Measurements from ENCODE around the gene C1QTNF2. TPM values are rescaled to one million over a fixed set of nuclear protein-coding genes. Genes with fewer than 3 reads are reported as not detected.

The C1QTNF2 gene
- total RNA-seq, 5 donors from 2014 or later (not counting 1 experiment from before 2014, with no cell fraction given) = not detected

DNA sequence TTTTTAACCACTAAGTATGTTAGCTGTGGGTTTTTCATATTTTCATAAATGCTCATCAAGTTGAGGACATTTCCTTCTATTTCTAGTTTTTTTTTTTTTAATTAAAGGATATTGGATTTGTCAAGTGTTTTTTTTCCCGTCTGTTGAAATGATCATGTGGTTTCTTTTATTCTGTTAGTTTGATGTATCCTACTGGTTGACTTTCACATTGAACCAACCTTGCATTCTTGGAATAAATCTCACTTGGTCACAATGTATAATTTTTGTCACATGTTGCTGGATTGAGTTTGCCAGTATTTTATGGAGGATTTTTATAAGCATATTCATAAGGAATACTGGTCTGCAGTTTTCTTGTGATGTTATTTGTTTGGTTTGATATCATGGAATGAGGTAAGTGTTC, 17.0 kb upstream of the C1QTNF2 start:
- no peak for ATAC-seq (replicated peaks in 1 of 4)
- no peak for DNase-seq
- no peak overlapping the region for H3K27ac ChIP-seq (ENCODE audit: low read length)
- H3K9me3 ChIP-seq = no peaks in the 10 kb centered on the region
- no peaks in the 10 kb centered on the region for H3K4me1 Mint-ChIP-seq
- H3K9me3 Mint-ChIP-seq = peaks cover 9 to 22% (median 10%) of the 10 kb centered on the region in 3 donors
- no peaks in the 10 kb centered on the region for H3K27me3 ChIP-seq (replicated peaks in 1 of 2; ENCODE audit: control insufficient read depth in 2 of 2, extremely low read depth in 1 of 2, insufficient read depth in 2 of 2, low read length in 1 of 2)
- no peak overlapping the region for H3K27ac Mint-ChIP-seq
- ChIA-PET CTCF (no interaction called here), POLR2A (no interaction called here)
- no CpG with 5 or more reads among the region's 1 CpG for WGBS (ENCODE audit: insufficient coverage)
- no peaks in the 10 kb centered on the region for H3K27me3 Mint-ChIP-seq
- peaks cover 9% of the 10 kb centered on the region for H3K36me3 Mint-ChIP-seq
- no peak overlapping the region for H3K4me3 Mint-ChIP-seq
- H3K36me3 ChIP-seq (ENCODE audit: control insufficient read depth in 2 of 2, extremely low read depth in 1 of 2, insufficient read depth in 1 of 2, low read length in 1 of 2) = no peaks in the 10 kb centered on the region
- no peak overlapping the region for H3K4me3 ChIP-seq (ENCODE audit: control insufficient read depth in 1 of 2, extremely low read depth in 1 of 2, low read length in 1 of 2)
- H3K4me1 ChIP-seq (ENCODE audit: control insufficient read depth in 1 of 2, extremely low read depth in 1 of 2, insufficient read depth in 2 of 2, low read length in 2 of 2) = no peaks in the 10 kb centered on the region

- DNase-seq = no peak
- no peak overlapping the region for H3K27ac Mint-ChIP-seq
- ATAC-seq (replicated peaks in 1 of 4) = no peak
- peaks cover 9% of the 10 kb centered on the region for H3K36me3 Mint-ChIP-seq
- H3K36me3 ChIP-seq (ENCODE audit: control insufficient read depth in 2 of 2, extremely low read depth in 1 of 2, insufficient read depth in 1 of 2, low read length in 1 of 2) = no peaks in the 10 kb centered on the region
- no peak overlapping the region for H3K4me3 Mint-ChIP-seq
- no peak overlapping the region for H3K4me3 ChIP-seq (ENCODE audit: control insufficient read depth in 1 of 2, extremely low read depth in 1 of 2, low read length in 1 of 2)
- H3K9me3 Mint-ChIP-seq = peaks cover 9 to 22% (median 10%) of the 10 kb centered on the region in 3 donors
- no peaks in the 10 kb centered on the region for H3K4me1 ChIP-seq (ENCODE audit: control insufficient read depth in 1 of 2, extremely low read depth in 1 of 2, insufficient read depth in 2 of 2, low read length in 2 of 2)
- peaks cover 3 to 5% of the 10 kb centered on the region in 2 donors for H3K27me3 Mint-ChIP-seq
- H3K9me3 ChIP-seq = no peaks in the 10 kb centered on the region
- ChIA-PET POLR2A (no interaction called here), CTCF (no interaction called here)
- H3K27ac ChIP-seq (ENCODE audit: low read length) = no peak overlapping the region
- H3K4me1 Mint-ChIP-seq = no peaks in the 10 kb centered on the region
- H3K27me3 ChIP-seq (replicated peaks in 1 of 2; ENCODE audit: control insufficient read depth in 2 of 2, extremely low read depth in 1 of 2, insufficient read depth in 2 of 2, low read length in 1 of 2) = no peaks in the 10 kb centered on the region
Measured at GRCh38 chr5:160385496-160385895, 15.1 kb upstream of the C1QTNF2 start.

GRCh38 chr5:160384681-160385080, 14.3 kb upstream of the C1QTNF2 start:
- H3K27me3 Mint-ChIP-seq = peaks cover 8 to 9% of the 10 kb centered on the region in 2 donors
- H3K27me3 ChIP-seq (replicated peaks in 1 of 2; ENCODE audit: control insufficient read depth in 2 of 2, extremely low read depth in 1 of 2, insufficient read depth in 2 of 2, low read length in 1 of 2) = no peaks in the 10 kb centered on the region
- POLR2A ChIA-PET = no interaction called here
- no peaks in the 10 kb centered on the region for H3K4me1 Mint-ChIP-seq
- H3K36me3 Mint-ChIP-seq = peaks cover 9% of the 10 kb centered on the region
- H3K4me3 Mint-ChIP-seq = no peak overlapping the region
- H3K4me1 ChIP-seq (ENCODE audit: control insufficient read depth in 1 of 2, extremely low read depth in 1 of 2, insufficient read depth in 2 of 2, low read length in 2 of 2) = no peaks in the 10 kb centered on the region
- DNase-seq (no peak), ATAC-seq (replicated peaks in 1 of 4) (no peak)
- H3K27ac Mint-ChIP-seq = no peak overlapping the region
- H3K9me3 Mint-ChIP-seq = peaks cover 9 to 22% (median 10%) of the 10 kb centered on the region in 3 donors
- no peak overlapping the region for H3K4me3 ChIP-seq (ENCODE audit: control insufficient read depth in 1 of 2, extremely low read depth in 1 of 2, low read length in 1 of 2)
- no peaks in the 10 kb centered on the region for H3K9me3 ChIP-seq
- WGBS (ENCODE audit: insufficient coverage) = no CpG with 5 or more reads among the region's 1 CpG
- no peak overlapping the region for H3K27ac ChIP-seq (ENCODE audit: low read length)
- CTCF ChIA-PET = no interaction called here
- H3K36me3 ChIP-seq (ENCODE audit: control insufficient read depth in 2 of 2, extremely low read depth in 1 of 2, insufficient read depth in 1 of 2, low read length in 1 of 2) = no peaks in the 10 kb centered on the region

GRCh38 chr5:160382346-160382745, 11.9 kb upstream of the C1QTNF2 start:
- Mint-ChIP-seq H3K27ac (no peak overlapping the region), H3K36me3 (peaks cover under 1% of the 10 kb centered on the region), H3K4me1 (no peaks in the 10 kb centered on the region), H3K4me3 (no peak overlapping the region), H3K9me3 (peaks cover 0 to 9% (median 0%) of the 10 kb centered on the region in 3 donors), H3K27me3 (peaks cover 15% of the 10 kb centered on the region in 2 donors)
- no peak for ATAC-seq (replicated peaks in 1 of 4)
- 66% methylated on average over 2 of the region's 3 CpGs for WGBS (ENCODE audit: insufficient coverage)
- no peak overlapping the region for H3K4me3 ChIP-seq (ENCODE audit: control insufficient read depth in 1 of 2, extremely low read depth in 1 of 2, low read length in 1 of 2)
- DNase-seq = no peak
- no peaks in the 10 kb centered on the region for H3K9me3 ChIP-seq
- POLR2A ChIA-PET = no interaction called here
- no peaks in the 10 kb centered on the region for H3K4me1 ChIP-seq (ENCODE audit: control insufficient read depth in 1 of 2, extremely low read depth in 1 of 2, insufficient read depth in 2 of 2, low read length in 2 of 2)
- CTCF ChIA-PET = no interaction called here
- H3K27ac ChIP-seq (ENCODE audit: low read length) = no peak overlapping the region
- no peaks in the 10 kb centered on the region for H3K27me3 ChIP-seq (replicated peaks in 1 of 2; ENCODE audit: control insufficient read depth in 2 of 2, extremely low read depth in 1 of 2, insufficient read depth in 2 of 2, low read length in 1 of 2)
- no peaks in the 10 kb centered on the region for H3K36me3 ChIP-seq (ENCODE audit: control insufficient read depth in 2 of 2, extremely low read depth in 1 of 2, insufficient read depth in 1 of 2, low read length in 1 of 2)

- no peak for ATAC-seq (replicated peaks in 1 of 4)
- ChIA-PET CTCF (interaction anchor here (0.6 to 0.9 kb wide), 3 partner anchors 11 to 1107 kb away, joined by 3 to 4 read pairs (median 3); no protein-coding TSS in a partner anchor), POLR2A (interaction anchor here (0.5 kb wide), 2 partner anchors 9 to 42 kb away, joined by 3 to 5 read pairs; partner anchors contain the start of gene PTTG1 (in 1 of the 2))
- no peak for DNase-seq
- no peaks in the 10 kb centered on the region for H3K4me1 ChIP-seq (ENCODE audit: control insufficient read depth in 1 of 2, extremely low read depth in 1 of 2, insufficient read depth in 2 of 2, low read length in 2 of 2)
- no peak overlapping the region for H3K4me3 ChIP-seq (ENCODE audit: control insufficient read depth in 1 of 2, extremely low read depth in 1 of 2, low read length in 1 of 2)
- Mint-ChIP-seq H3K4me3 (no peak overlapping the region), H3K4me1 (no peaks in the 10 kb centered on the region), H3K9me3 (no peaks in the 10 kb centered on the region), H3K27me3 (peaks cover 25 to 29% of the 10 kb centered on the region in 2 donors), H3K27ac (no peak overlapping the region), H3K36me3 (no peaks in the 10 kb centered on the region)
- H3K9me3 ChIP-seq = no peaks in the 10 kb centered on the region
- no peaks in the 10 kb centered on the region for H3K27me3 ChIP-seq (replicated peaks in 1 of 2; ENCODE audit: control insufficient read depth in 2 of 2, extremely low read depth in 1 of 2, insufficient read depth in 2 of 2, low read length in 1 of 2)
- H3K36me3 ChIP-seq (ENCODE audit: control insufficient read depth in 2 of 2, extremely low read depth in 1 of 2, insufficient read depth in 1 of 2, low read length in 1 of 2) = no peaks in the 10 kb centered on the region
- no CpG with 5 or more reads among the region's 2 CpGs for WGBS (ENCODE audit: insufficient coverage)
- H3K27ac ChIP-seq (ENCODE audit: low read length) = no peak overlapping the region
Measured at GRCh38 chr5:160380041-160380440, 9.6 kb upstream of the C1QTNF2 start.

GRCh38 chr5:160379511-160379910, 9.1 kb upstream of the C1QTNF2 start:
- Mint-ChIP-seq H3K27me3 (peaks cover 30 to 31% of the 10 kb centered on the region in 2 donors), H3K36me3 (no peaks in the 10 kb centered on the region), H3K27ac (no peak overlapping the region), H3K4me3 (no peak overlapping the region), H3K9me3 (no peaks in the 10 kb centered on the region), H3K4me1 (no peaks in the 10 kb centered on the region)
- ChIA-PET CTCF (interaction anchor here (0.6 to 0.9 kb wide), 3 partner anchors 11 to 1106 kb away, joined by 3 to 4 read pairs (median 3); no protein-coding TSS in a partner anchor), POLR2A (no interaction called here)
- no peak for ATAC-seq (replicated peaks in 1 of 4)
- 21% methylated on average over 2 of the region's 4 CpGs for WGBS (ENCODE audit: insufficient coverage)
- Histone ChIP-seq H3K9me3 (no peaks in the 10 kb centered on the region), H3K27ac (ENCODE audit: low read length) (no peak overlapping the region), H3K36me3 (ENCODE audit: control insufficient read depth in 2 of 2, extremely low read depth in 1 of 2, insufficient read depth in 1 of 2, low read length in 1 of 2) (no peaks in the 10 kb centered on the region), H3K27me3 (replicated peaks in 1 of 2; ENCODE audit: control insufficient read depth in 2 of 2, extremely low read depth in 1 of 2, insufficient read depth in 2 of 2, low read length in 1 of 2) (no peaks in the 10 kb centered on the region), H3K4me3 (ENCODE audit: control insufficient read depth in 1 of 2, extremely low read depth in 1 of 2, low read length in 1 of 2) (no peak overlapping the region), H3K4me1 (ENCODE audit: control insufficient read depth in 1 of 2, extremely low read depth in 1 of 2, insufficient read depth in 2 of 2, low read length in 2 of 2) (no peaks in the 10 kb centered on the region)
- no peak for DNase-seq

DNA sequence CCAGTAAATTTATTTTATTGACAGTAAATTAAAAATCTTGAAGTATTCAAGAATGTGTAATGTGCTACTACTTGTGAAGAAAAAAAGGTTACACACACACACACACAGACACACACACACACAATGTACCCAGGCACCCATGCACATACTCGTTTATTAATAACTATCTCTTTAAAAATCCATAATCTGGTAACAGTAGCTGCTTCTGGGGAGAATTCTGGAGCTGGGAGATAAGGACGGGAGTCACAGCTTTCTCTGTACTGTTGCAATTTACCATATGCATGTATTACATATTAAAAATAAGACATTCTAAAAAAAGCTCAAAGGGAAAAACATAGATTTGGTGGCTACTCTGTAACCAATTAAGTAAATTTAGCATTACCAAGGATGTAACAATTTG, 7.9 kb upstream of the C1QTNF2 start:
- Histone ChIP-seq H3K27me3 (replicated peaks in 1 of 2; ENCODE audit: control insufficient read depth in 2 of 2, extremely low read depth in 1 of 2, insufficient read depth in 2 of 2, low read length in 1 of 2) (no peaks in the 10 kb centered on the region), H3K36me3 (ENCODE audit: control insufficient read depth in 2 of 2, extremely low read depth in 1 of 2, insufficient read depth in 1 of 2, low read length in 1 of 2) (no peaks in the 10 kb centered on the region), H3K4me3 (ENCODE audit: control insufficient read depth in 1 of 2, extremely low read depth in 1 of 2, low read length in 1 of 2) (no peak overlapping the region), H3K27ac (ENCODE audit: low read length) (no peak overlapping the region), H3K4me1 (ENCODE audit: control insufficient read depth in 1 of 2, extremely low read depth in 1 of 2, insufficient read depth in 2 of 2, low read length in 2 of 2) (no peaks in the 10 kb centered on the region), H3K9me3 (no peaks in the 10 kb centered on the region)
- Mint-ChIP-seq H3K9me3 (no peaks in the 10 kb centered on the region), H3K4me3 (no peak overlapping the region), H3K27ac (no peak overlapping the region), H3K27me3 (peaks cover 31 to 40% of the 10 kb centered on the region in 2 donors), H3K36me3 (no peaks in the 10 kb centered on the region), H3K4me1 (no peaks in the 10 kb centered on the region)
- ChIA-PET POLR2A (no interaction called here), CTCF (no interaction called here)
- WGBS (ENCODE audit: insufficient coverage) = no CpG with 5 or more reads among the region's 2 CpGs
- no peak for ATAC-seq (replicated peaks in 1 of 4)
- no peak for DNase-seq
